Ammon's horn (tissue), 1 donor: Measurements from ENCODE around the gene EPHB2.

Source experiments
- DNase-seq: peaks from one replicate; pipeline ENCODE4 v3.0.0-alpha.2; 2016; ENCODE audit warnings: low spot score

Gene EPHB2

DNA sequence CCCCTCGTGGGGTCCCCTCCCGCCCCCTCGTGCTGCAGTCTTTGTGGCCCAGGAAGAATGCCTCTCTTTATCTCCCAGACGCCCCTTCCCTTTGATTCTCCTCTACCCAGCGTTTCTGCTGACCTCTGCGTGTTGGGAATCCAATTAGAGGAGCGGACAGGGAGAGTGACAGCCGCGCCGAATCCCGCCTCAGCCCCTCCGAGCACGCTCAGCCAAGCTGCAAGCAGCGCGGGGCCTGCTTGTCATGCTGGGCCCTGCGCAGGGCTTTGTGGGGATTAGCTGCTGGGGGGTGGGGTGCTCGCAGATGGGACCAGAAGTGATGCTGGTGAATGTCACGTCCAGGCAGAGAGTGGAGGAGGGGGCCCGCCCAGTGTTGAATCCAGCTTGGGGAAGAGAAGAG is 91.1 kb downstream of the EPHB2 start:
- no peak for DNase-seq

DNA sequence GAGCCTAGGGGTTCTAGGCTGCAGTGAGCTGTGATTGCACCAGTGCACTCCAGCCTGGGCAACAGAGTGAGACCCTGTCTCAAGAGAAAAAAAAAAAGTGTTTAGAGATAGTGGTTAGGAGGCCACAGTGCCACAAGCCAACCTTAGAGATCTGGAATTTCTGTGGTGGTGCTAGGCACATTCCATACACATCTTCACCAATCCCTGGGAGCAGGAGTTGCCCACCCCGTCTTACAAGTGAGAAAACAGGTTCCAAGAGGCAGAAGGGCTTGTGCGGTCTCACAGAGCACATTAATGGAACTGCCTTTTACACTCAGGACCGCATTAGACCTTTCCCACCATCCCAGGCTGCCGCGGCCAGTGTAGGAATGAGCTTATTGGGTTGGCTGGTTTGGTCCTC is 93.2 kb downstream of the EPHB2 start:
- DNase-seq = no peak

DNA sequence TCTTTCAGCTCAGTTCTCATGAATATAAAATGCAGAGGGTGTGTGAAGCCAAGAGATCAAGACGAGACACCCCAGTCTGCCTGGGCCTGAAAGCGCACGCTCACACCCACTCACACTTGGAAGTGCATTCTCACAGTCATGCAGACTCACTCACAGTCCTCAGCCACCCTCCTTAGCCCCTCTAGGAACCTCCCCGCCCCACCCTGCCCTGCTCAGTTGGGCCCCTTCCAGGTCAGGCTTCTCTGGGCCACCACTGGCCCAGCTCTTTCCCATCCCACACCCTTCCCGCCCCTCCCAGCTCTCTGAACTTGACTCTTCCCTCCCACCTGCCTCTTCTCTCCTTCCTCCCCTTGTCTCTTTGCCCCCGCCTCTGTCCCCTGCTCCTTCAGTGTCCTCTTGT is 93.8 kb downstream of the EPHB2 start:
- no peak for DNase-seq

DNA sequence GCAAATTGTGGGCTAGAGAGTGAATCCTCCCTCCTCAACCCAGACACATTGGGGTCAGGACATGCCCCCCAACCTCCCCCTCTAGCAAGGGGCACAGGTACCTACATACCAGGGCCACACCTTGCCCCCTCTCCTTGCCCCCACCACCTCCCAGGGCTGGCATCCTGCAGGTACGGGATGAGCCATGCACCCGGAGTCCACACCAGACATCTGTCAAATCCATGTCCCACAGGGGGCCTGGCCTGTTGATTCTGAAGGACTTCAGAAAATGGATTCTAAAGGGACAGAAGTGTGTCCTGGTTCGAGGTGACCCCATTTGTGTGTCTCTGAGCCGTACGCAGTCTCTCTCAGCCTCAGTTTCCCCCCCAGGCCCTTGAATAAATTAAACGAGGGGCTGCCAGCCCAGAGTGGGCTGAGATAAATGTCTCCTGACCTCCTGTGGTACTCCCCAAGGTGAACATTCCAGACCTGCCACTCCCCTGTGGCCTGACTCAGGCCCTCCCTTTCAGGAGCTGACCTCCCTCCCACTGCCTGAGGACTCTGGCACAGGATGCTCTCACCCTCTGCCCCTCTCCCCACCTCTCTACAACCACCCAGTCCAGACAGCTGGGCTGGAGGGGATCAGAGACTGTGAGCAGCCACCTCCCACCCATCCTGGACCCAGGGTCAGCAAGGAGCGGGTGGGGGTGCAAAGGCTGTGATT is 94.5 kb downstream of the EPHB2 start:
- DNase-seq = no peak

- no peak for DNase-seq
Observed at GRCh38 chr1:22805672-22806038, 95.0 kb downstream of the EPHB2 start.

DNA sequence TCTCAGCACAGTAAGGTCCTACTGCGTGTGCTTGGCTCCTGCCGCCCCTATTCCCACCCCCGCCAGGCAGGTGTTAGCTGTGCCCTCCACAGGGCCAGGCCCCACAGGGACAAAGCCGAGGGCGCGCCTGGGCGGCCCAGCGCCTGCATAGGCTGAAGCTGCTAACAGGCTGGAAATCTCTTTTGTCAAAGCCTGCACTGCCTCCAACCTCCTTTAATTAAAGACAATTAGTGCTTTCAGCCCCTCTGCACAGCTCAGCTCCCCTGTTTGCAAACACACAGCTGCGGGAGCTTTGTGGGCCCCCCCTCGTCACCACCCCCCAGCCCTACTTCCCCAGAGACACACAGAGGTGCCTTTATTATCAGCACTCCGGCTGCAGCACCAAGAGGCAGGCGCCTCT is 95.9 kb downstream of the EPHB2 start:
- DNase-seq = peak; percentile 92

GRCh38 chr1:22807340-22807739 is 96.7 kb downstream of the EPHB2 start:
- DNase-seq = no peak

GRCh38 chr1:22808186-22808675 is 97.6 kb downstream of the EPHB2 start:
- no peak for DNase-seq

DNA sequence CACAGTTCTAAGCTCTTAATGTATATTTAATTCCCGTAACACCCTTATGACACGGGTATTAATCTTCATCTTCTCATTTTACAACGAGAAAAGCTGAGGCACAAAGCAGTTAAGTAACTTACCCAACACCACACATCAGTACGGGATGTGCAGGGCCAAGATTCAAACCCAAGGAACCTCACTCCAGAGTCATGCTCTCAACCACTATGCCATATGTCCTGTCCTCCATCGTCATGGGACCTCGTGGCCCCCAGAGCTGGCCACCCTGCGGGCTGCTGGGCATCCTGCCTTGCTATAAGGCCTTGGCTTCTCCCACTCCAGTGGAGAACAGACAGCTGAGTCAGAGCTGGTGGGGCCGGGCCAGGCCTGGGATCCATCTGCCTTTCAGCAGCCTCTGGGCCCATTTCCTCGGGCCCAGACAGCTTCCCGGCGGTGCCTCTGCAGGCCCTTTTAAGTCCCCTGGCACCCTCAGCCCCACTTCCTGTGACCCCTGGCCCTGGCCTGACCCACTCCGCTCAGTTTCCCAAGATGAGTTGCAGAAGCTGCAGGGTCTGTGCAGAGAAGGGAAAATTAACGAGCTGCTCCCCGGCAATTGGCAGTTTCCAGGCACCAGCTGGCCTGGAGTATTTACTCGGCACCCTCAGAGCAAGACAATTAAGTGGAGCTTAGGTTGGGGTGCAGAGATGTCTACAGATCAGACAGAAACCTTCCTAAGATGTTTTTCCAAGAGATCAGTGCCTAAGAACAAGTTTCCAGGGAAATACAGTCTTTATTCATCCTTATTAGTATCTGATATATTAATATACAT is 98.2 kb downstream of the EPHB2 start:
- peak; percentile 76 for DNase-seq

- no peak for DNase-seq
Observed at GRCh38 chr1:22809783-22810182, 99.1 kb downstream of the EPHB2 start.

- DNase-seq = no peak
Observed at GRCh38 chr1:22810378-22810777, 99.7 kb downstream of the EPHB2 start.

DNA sequence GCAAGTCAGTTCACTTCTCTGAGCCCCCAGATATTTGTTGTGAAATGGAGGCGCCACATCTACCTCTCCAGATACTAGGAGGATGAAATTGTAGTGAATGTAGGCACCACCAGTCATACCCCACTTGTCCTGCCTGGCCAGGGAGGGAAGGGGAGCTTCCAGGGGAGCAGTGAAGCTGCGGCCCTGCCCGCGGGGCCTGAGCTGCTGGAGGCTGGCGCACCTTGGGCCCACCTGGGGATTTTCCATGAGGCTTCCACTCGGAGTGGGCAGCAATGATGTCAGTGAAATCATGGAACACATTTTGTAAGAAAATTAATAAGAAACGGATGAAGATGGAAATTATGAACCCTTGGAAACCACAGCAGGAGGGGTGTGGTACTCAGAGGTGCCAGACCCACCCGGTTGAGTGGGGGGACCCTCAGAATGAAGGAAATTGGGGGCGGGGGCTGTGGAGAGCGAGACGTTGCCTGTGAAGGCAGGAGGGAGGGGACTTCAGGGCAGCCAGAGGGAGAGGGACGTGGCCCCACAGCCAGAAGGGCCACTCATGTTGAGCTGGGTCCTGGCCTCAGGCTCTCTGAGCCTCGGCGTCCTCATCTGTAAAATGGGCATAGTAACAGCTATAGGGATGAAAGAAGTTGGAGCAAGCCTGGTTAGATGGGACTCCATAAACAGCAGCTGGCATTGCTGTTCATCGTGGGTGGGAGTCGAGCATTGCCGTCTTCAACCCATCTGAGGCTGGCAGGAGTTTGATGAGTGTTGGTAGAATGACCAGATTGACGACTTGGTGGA is 101.6 kb downstream of the EPHB2 start:
- DNase-seq = no peak

DNA sequence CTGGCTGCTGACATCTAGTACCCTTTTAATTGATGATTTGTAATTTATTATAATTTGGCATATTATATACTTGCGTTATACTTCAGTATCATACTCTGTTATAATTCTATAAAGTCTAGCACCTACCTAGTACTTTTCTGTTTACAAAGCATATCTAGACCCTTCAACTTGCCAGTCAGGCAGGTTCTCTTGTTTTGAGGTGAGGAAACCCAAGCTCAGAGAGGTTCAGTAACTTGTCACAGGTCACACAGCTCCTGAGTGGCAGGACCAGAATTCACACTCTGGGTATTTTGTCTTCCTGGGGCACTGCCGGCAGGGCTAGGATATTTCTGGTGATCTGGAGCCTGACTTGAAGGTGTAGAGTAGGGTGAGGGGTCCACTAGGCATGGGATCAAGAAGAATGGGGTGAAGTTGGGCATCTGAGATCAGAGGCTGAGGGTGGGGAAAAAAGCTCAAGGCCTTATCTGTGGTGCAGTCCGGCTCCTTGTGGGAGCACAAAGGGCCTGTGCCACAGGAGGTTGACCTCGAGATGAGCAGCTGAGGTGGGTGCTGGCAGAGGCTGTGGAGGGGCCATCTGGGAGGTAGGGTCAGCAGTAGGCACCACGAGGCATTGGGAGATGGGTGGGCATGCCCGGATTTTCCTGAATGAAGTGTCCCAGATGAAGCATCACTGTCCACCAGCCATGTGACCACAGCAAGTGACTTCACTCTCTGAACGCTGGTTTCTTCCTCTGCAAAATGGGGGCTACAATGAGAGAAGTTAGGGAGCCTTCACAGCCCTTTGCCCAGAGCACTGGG is 102.6 kb downstream of the EPHB2 start:
- no peak for DNase-seq

GRCh38 chr1:22814176-22815042 is 103.8 kb downstream of the EPHB2 start:
- peak; percentile 78 for DNase-seq

- DNase-seq = no peak
Observed at GRCh38 chr1:22815043-22815365, 104.4 kb downstream of the EPHB2 start.

DNA sequence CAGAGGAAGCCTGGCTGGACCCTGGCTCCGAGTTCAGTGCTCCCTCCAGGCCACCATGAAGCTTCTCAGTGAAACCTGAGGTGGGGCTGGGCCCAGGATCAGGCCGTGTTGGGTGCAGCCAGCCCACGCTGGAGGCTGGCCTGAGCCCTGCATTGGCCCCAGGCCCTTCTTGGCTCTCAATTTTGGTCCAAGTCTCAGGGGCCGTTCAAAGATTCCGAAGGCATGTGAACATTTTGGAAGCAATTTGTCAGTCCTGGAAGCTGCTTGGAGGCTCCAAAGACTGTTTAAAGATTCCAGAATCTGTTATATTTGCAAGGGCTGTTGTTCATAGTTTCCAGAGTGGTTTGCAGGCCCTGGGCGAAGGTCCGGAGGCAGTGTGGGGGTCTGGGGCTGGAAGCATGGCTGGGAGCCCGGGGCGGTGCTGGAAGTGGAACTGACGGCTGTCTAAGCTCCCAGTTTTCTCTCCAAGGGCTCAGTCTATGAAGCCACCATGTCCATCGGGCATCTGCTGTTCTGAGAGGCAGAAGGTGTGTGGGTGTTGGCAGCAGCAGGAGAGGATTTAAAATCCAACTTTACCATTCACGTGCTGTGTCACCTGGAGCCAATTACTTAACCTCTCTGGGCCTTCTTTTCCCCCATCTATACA is 104.9 kb downstream of the EPHB2 start:
- DNase-seq = no peak

DNA sequence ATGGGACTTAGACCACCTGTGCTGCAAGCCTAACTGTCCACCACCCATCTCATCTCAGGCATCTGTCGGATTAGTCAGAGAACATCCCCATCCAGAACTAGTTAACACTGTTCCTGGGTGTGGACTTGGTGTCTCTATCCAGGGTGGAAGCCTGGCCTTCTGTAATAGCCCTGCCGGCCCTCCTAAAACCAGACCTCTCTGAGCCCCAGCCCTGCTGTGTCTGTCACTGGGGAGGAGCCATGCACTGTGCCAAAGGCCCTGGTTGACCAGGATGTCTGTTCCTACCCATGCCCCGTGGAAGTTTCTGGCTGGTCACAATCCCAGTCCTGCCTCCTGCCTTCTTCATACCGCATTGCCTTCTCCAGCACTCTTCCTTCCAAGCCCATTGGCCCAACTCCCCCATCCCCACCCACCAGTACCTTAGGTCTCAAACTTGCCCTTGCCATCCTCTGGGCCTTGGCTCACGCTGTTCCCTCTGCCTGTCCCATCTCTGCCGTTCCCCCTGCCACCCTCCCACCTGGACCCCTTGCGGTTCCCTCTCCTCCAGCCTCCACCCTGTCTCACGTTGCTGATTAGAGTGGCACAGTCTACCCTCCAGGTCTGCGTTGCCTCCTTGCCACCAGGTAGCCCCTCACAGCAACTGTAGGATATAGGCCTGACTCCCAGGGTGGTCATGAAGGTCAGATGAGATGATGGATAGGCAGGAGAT is 105.6 kb downstream of the EPHB2 start:
- DNase-seq = no peak

GRCh38 chr1:22816803-22817202 is 106.2 kb downstream of the EPHB2 start:
- no peak for DNase-seq

- no peak for DNase-seq
Observed at GRCh38 chr1:22817462-22817861, 106.8 kb downstream of the EPHB2 start.
